Upper lobe of right lung (tissue), 1 donor: Measurements from ENCODE around the gene ASPRV1. TPM values are rescaled to one million over a fixed set of nuclear protein-coding genes. Genes with fewer than 3 reads are reported as not detected.
"Not testable (repeated sequence)": the region's sequence is repeated elsewhere in the genome, so short reads cannot be mapped to it uniquely, and the experiment has no call there.

Source experiments
- ATAC-seq: fragments of 200-7000 bp; cut with Tn5 transposase; one replicate; pipeline ENCODE4 v1.9.1; 2020; ENCODE audit warnings: mild to moderate bottlenecking, moderate library complexity
- DNase-seq: peaks from one replicate; pipeline ENCODE4 v3.0.0-alpha.2; 2020
- H3K27ac ChIP-seq: fragments of 200-600 bp; one replicate; pipeline ENCODE4 v1.8.0; 2022
- H3K27me3 ChIP-seq: fragments of 200-600 bp; one replicate; pipeline ENCODE4 v1.8.0; 2022; ENCODE audit warnings: mild to moderate bottlenecking
- H3K36me3 ChIP-seq: fragments of 200-600 bp; one replicate; pipeline ENCODE4 v1.8.0; 2022
- H3K4me1 ChIP-seq: fragments of 200-600 bp; one replicate; pipeline ENCODE4 v1.8.0; 2022
- H3K4me3 ChIP-seq: fragments of 200-600 bp; one replicate; pipeline ENCODE4 v1.8.0; 2022; ENCODE audit warnings: mild to moderate bottlenecking
- H3K9me3 ChIP-seq: fragments of 200-600 bp; one replicate; pipeline ENCODE4 v1.8.0; 2022
- CTCF ChIP-seq: fragments of 200-600 bp; IDR thresholded peaks from one replicate; pipeline ENCODE4 v1.8.0; 2022; ENCODE audit warnings: antibody characterized with exemption
- intact Hi-C: fragments of 100-400 bp; cut with DNase I; formaldehyde crosslinking; loops from one replicate; pipeline ENCODE4 v1.11.0; 2022
- total RNA-seq: library from RNA; stranded (reverse); fragmentation: NEBNext Ultra II Directional; extraction: Animal tissue kit (Norgen Biotek cat#: 25700); gene quantifications from one replicate; pipeline ENCODE4 v1.2.1, GENCODE V29; 2021
- donor health status: DM: no; HTN: yes; CAD: no; lungs with severe emphysema.

The ASPRV1 gene
- total RNA-seq, 1 donor from 2014 or later = 2.1 TPM

GRCh38 chr2:69952336-69953115 is 8.9 kb downstream of the ASPRV1 start:
- ATAC-seq = peak; percentile 49
- H3K27ac ChIP-seq = no peak overlapping the region
- DNase-seq = no peak
- peaks cover 6% of the 10 kb centered on the region for H3K27me3 ChIP-seq
- H3K4me3 ChIP-seq = no peak overlapping the region
- TF ChIP-seq CTCF = no peak
- intact Hi-C loops = no loop called here
- no peaks in the 10 kb centered on the region for H3K4me1 ChIP-seq
- H3K9me3 ChIP-seq = no peaks in the 10 kb centered on the region
- no peaks in the 10 kb centered on the region for H3K36me3 ChIP-seq

GRCh38 chr2:69950671-69951070 is 10.8 kb downstream of the ASPRV1 start:
- DNase-seq, H3K27ac ChIP-seq, ATAC-seq, H3K27me3 ChIP-seq, H3K4me1 ChIP-seq, intact Hi-C loops, H3K36me3 ChIP-seq, H3K4me3 ChIP-seq, H3K9me3 ChIP-seq: not testable (repeated sequence)

- no peak for DNase-seq
Observed at GRCh38 chr2:69950241-69950640, 11.2 kb downstream of the ASPRV1 start.

GRCh38 chr2:69948963-69949645 is 12.3 kb downstream of the ASPRV1 start:
- intact Hi-C loops = no loop called here
- H3K9me3 ChIP-seq = no peaks in the 10 kb centered on the region
- ATAC-seq (no peak), DNase-seq (no peak)
- H3K27ac ChIP-seq = no peak overlapping the region
- TF ChIP-seq CTCF = no peak
- peaks cover 8% of the 10 kb centered on the region for H3K4me1 ChIP-seq
- H3K27me3 ChIP-seq = peaks cover 6% of the 10 kb centered on the region
- no peaks in the 10 kb centered on the region for H3K36me3 ChIP-seq
- H3K4me3 ChIP-seq = no peak overlapping the region

More at GRCh38 chr2:69950241-69950640, 11.2 kb downstream of the ASPRV1 start:
- no peak for TF ChIP-seq CTCF
- no peaks in the 10 kb centered on the region for H3K9me3 ChIP-seq
- H3K4me1 ChIP-seq = peaks cover 8% of the 10 kb centered on the region
- peaks cover 6% of the 10 kb centered on the region for H3K27me3 ChIP-seq
- no peak for ATAC-seq
- intact Hi-C loops = no loop called here
- no peaks in the 10 kb centered on the region for H3K36me3 ChIP-seq
- H3K4me3 ChIP-seq = no peak overlapping the region
- H3K27ac ChIP-seq = no peak overlapping the region

GRCh38 chr2:69948032-69948962 is 13.1 kb downstream of the ASPRV1 start:
- no peak overlapping the region for H3K27ac ChIP-seq
- DNase-seq (no peak), ATAC-seq (no peak)
- no peaks in the 10 kb centered on the region for H3K36me3 ChIP-seq
- TF ChIP-seq CTCF = no peak
- H3K9me3 ChIP-seq = no peaks in the 10 kb centered on the region
- peaks cover 8% of the 10 kb centered on the region for H3K4me1 ChIP-seq
- H3K27me3 ChIP-seq = peaks cover 6% of the 10 kb centered on the region
- no peak overlapping the region for H3K4me3 ChIP-seq
- intact Hi-C loops = no loop called here
